GM12874 (cell line): ENCODE measurements around the gene ANKRD6.

Experiments used
- TF ChIP-seq, protein P1 (sequence below): IDR thresholded peaks from 2 replicates; pipeline ENCODE4 v1.5.1; 2011; ENCODE audit warnings: low read depth, mild to moderate bottlenecking, control low read depth, low read length, moderate library complexity; ENCODE audit not compliant: insufficient read depth

ANKRD6 gene

GRCh38 chr6:89675949-89676748 is 243.2 kb downstream of the ANKRD6 start:
- TF ChIP-seq, protein P1, sequence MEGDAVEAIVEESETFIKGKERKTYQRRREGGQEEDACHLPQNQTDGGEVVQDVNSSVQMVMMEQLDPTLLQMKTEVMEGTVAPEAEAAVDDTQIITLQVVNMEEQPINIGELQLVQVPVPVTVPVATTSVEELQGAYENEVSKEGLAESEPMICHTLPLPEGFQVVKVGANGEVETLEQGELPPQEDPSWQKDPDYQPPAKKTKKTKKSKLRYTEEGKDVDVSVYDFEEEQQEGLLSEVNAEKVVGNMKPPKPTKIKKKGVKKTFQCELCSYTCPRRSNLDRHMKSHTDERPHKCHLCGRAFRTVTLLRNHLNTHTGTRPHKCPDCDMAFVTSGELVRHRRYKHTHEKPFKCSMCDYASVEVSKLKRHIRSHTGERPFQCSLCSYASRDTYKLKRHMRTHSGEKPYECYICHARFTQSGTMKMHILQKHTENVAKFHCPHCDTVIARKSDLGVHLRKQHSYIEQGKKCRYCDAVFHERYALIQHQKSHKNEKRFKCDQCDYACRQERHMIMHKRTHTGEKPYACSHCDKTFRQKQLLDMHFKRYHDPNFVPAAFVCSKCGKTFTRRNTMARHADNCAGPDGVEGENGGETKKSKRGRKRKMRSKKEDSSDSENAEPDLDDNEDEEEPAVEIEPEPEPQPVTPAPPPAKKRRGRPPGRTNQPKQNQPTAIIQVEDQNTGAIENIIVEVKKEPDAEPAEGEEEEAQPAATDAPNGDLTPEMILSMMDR, result no peak

GRCh38 chr6:89678531-89678930 is 245.6 kb downstream of the ANKRD6 start:
- TF ChIP-seq, protein P1, result no peak

GRCh38 chr6:89679215-89680120 is 246.5 kb downstream of the ANKRD6 start:
- TF ChIP-seq, protein P1, result no peak

- TF ChIP-seq, protein P1, result no peak
Measured at GRCh38 chr6:89680150-89680549, 247.2 kb downstream of the ANKRD6 start.

GRCh38 chr6:89680551-89680950 is 247.6 kb downstream of the ANKRD6 start:
- TF ChIP-seq, protein P1, result no peak

GRCh38 chr6:89681983-89682564 is 249.1 kb downstream of the ANKRD6 start:
- TF ChIP-seq, protein P1, result no peak

GRCh38 chr6:89682991-89683390 is 250.0 kb downstream of the ANKRD6 start:
- TF ChIP-seq, protein P1, result no peak
